Heart left ventricle (tissue), 16 donors: Measurements from ENCODE around the gene LSM8. TPM values are rescaled to one million over a fixed set of nuclear protein-coding genes. Genes with fewer than 3 reads are reported as not detected.

Experiments
- ATAC-seq, 4 donors: fragments of 200-7000 bp; cut with Tn5 transposase; one replicate each; pipeline ENCODE4 v1.9.1; 2020 to 2022; ENCODE audit warnings: moderate library complexity in 4 of 4, mild to moderate bottlenecking in 3 of 4, moderate number of reproducible peaks in 1 of 4
- DNase-seq, 5 donors: peaks; one replicate each; pipeline ENCODE4 v3.0.0-alpha.2; 2020
- H3K27ac ChIP-seq, 12 donors: fragments of 200-600 bp; sonication (generic) in 4 of 12; one replicate each; pipeline versions ENCODE4 v1.5.0 to v1.8.0; 2016 to 2022; ENCODE audit warnings: mild to moderate bottlenecking in 2 of 12
- H3K27me3 ChIP-seq, 9 donors: fragments of 200-600 bp; sonication (generic) in 2 of 9; one replicate each; pipeline versions ENCODE4 v1.5.1 to v1.8.0; 2016 to 2022; ENCODE audit warnings: mild to moderate bottlenecking in 3 of 9
- H3K36me3 ChIP-seq, 9 donors: fragments of 200-600 bp; sonication (generic) in 2 of 9; one replicate each; pipeline versions ENCODE4 v1.5.0 to v1.8.0; 2018 to 2022; ENCODE audit warnings: mild to moderate bottlenecking in 2 of 9
- H3K4me1 ChIP-seq, 12 donors: fragments of 200-600 bp; sonication (generic) in 4 of 12; one replicate each; pipeline versions ENCODE4 v1.5.0 to v1.8.0; 2016 to 2022; ENCODE audit warnings: mild to moderate bottlenecking in 3 of 12
- H3K4me3 ChIP-seq, 12 donors: fragments of 200-600 bp; sonication (generic) in 4 of 12; one replicate each; pipeline versions ENCODE4 v1.5.0 to v1.8.0; 2017 to 2022; ENCODE audit warnings: mild to moderate bottlenecking in 9 of 12, moderate library complexity in 4 of 12
- H3K9me3 ChIP-seq, 12 donors: fragments of 200-600 bp; sonication (generic) in 4 of 12; one replicate each; pipeline versions ENCODE4 v1.5.0 to v1.8.0; 2016 to 2022; ENCODE audit warnings: mild to moderate bottlenecking in 1 of 12
- CTCF ChIP-seq, 12 donors: fragments of 200-600 bp; sonication (generic) in 4 of 12; IDR thresholded peaks; one replicate each; pipeline versions ENCODE4 v1.5.0 to v1.8.0; 2018 to 2022; ENCODE audit warnings: antibody characterized with exemption in 12 of 12, mild to moderate bottlenecking in 5 of 12
- POLR2A ChIP-seq, 2 donors: fragments of 450-650 bp; IDR thresholded peaks; one replicate each; pipeline ENCODE4 v1.6.1; 2017; ENCODE audit warnings: antibody characterized with exemption in 2 of 2, mild to moderate bottlenecking in 2 of 2, moderate library complexity in 2 of 2
- WGBS, 4 donors: extraction: QIAGEN DNeasy Blood & Tissue Kit in 2 of 4; methylation state at CpG; one replicate each; pipeline versions ENCODE4 v1.1.5 to v1.1.7; 2013 to 2018; 5-methylcytosine and 5-hydroxymethylcytosine counted together
- intact Hi-C, 10 donors: fragments of 100-400 bp; cut with DNase I; formaldehyde crosslinking; loops; one replicate each; pipeline versions ENCODE4 v1.11.1 to v1.14.2; 2022
- polyA plus RNA-seq, 2 donors: library from polyadenylated mRNA; stranded (reverse); fragments of 200-250 nt; gene quantifications; one replicate each; pipeline ENCODE4 v1.2.3, GENCODE V29; 2013
- total RNA-seq, 9 donors: library from RNA; depleted of rRNA in 2 of 9; stranded (reverse); fragments of >200 nt in 2 of 9; fragmentation: NEBNext Ultra II Directional in 3 of 9; extraction: Animal tissue kit (Norgen Biotek cat#: 25700) in 3 of 9; gene quantifications; one replicate each; pipeline versions ENCODE4 v1.1.0 to v1.2.4, GENCODE V29; 2016 to 2023
- donor health status: ischemic (EF 13 %, LVEDD 7.1; RV severe dilation, severe dysfunction).
- donor health status: healthy with polysubstance abuse.
- donor health status: DM: no; HTN: yes; CAD: no.
- donor health status: DM: no; HTN: no; CAD: no.
- donor health status: ischemic (EF 25% LVEDD 6.9; RV normal size, moderate dysfunction).
- donor health status: ischemic (EF 25% LVEDD 5.7; RV mildly dilated, moderate dysfunction).
- donor health status: healthy.
- donor health status: DM: yes; HTN: yes; CAD: no.
- donor health status: ischemic (EF 35%, LVEDD 5.7; RV mildly dilated, moderate dysfunction).
- donor health status: nonischemic (EF 11% LVEDD 7.7; RV severe dilation, severe dysfunction).
- donor health status: DM: yes; HTN: yes; CAD: no.
- donor health status: PGD.
- donor health status: ischemic (EF 29% LVEDD 5.4; RV normal size, mild dysfunction).
- donor health status: nonischemic (EF 23%, LVEDD 6.1; RV moderate dilation, normal function).

LSM8 gene
- total and polyA plus RNA-seq, 11 donors, result 13.1 to 23.2 (median 17.2) TPM

GRCh38 chr7:118148930-118149329, 35.0 kb upstream of the LSM8 start:
- peaks cover 0 to 4% (median 0%) of the 10 kb centered on the region in 9 donors for H3K27me3 ChIP-seq
- H3K4me3 ChIP-seq, result no peak overlapping the region
- H3K36me3 ChIP-seq, result no peaks in the 10 kb centered on the region
- H3K27ac ChIP-seq, result no peak overlapping the region
- WGBS, 4 donors, result 39 to 65% (median 52%) methylated on average over 2 of the region's 2 CpGs
- no peak for DNase-seq
- no peaks in the 10 kb centered on the region for H3K9me3 ChIP-seq
- peak in 2 of 4 donors; percentile 26 to 29 for ATAC-seq
- TF ChIP-seq POLR2A (IDR thresholded peaks at IDR 0.05), result no peak
- TF ChIP-seq CTCF (IDR thresholded peaks at IDR 0.05), result no peak
- intact Hi-C loops, result no loop called here
- H3K4me1 ChIP-seq, result peaks cover 0 to 9% (median 0%) of the 10 kb centered on the region in 12 donors

- intact Hi-C loops, result no loop called here
- no peaks in the 10 kb centered on the region for H3K9me3 ChIP-seq
- ATAC-seq (no peak), DNase-seq (no peak)
- peaks cover 0 to 9% (median 0%) of the 10 kb centered on the region in 12 donors for H3K4me1 ChIP-seq
- no peak for TF ChIP-seq CTCF (IDR thresholded peaks at IDR 0.05)
- TF ChIP-seq POLR2A (IDR thresholded peaks at IDR 0.05), result no peak
- WGBS, 4 donors, result 79 to 90% (median 87%) methylated on average over 2 of the region's 2 CpGs
- peaks cover 0 to 4% (median 0%) of the 10 kb centered on the region in 9 donors for H3K27me3 ChIP-seq
- H3K27ac ChIP-seq, result no peak overlapping the region
- H3K4me3 ChIP-seq, result no peak overlapping the region
- no peaks in the 10 kb centered on the region for H3K36me3 ChIP-seq
Observed at GRCh38 chr7:118149394-118149793, 34.6 kb upstream of the LSM8 start.

GRCh38 chr7:118151671-118152070, 32.3 kb upstream of the LSM8 start:
- DNase-seq (no peak), ATAC-seq (no peak)
- Histone ChIP-seq H3K4me3 (no peak overlapping the region), H3K4me1 (peaks cover 0 to 9% (median 0%) of the 10 kb centered on the region in 12 donors), H3K36me3 (no peaks in the 10 kb centered on the region), H3K9me3 (no peaks in the 10 kb centered on the region), H3K27ac (no peak overlapping the region), H3K27me3 (peaks cover 0 to 4% (median 0%) of the 10 kb centered on the region in 9 donors)
- no peak for TF ChIP-seq POLR2A (IDR thresholded peaks at IDR 0.05)
- no peak for TF ChIP-seq CTCF (IDR thresholded peaks at IDR 0.05)
- intact Hi-C loops, result loop anchor here in 3 of 10 donors (5.0 to 10.0 kb wide), 3 partner anchors 63 to 404 kb away; no protein-coding TSS in a partner anchor
- 75 to 85% (median 80%) methylated on average over 2 of the region's 2 CpGs for WGBS, 4 donors

GRCh38 chr7:118152149-118152548, 31.8 kb upstream of the LSM8 start:
- no peaks in the 10 kb centered on the region for H3K36me3 ChIP-seq
- no peak for ATAC-seq
- H3K27me3 ChIP-seq, result peaks cover 0 to 4% (median 0%) of the 10 kb centered on the region in 9 donors
- TF ChIP-seq POLR2A (IDR thresholded peaks at IDR 0.05) (no peak), CTCF (IDR thresholded peaks at IDR 0.05) (no peak)
- H3K4me3 ChIP-seq, result no peak overlapping the region
- H3K4me1 ChIP-seq, result peaks cover 0 to 9% (median 0%) of the 10 kb centered on the region in 12 donors
- no peak overlapping the region for H3K27ac ChIP-seq
- DNase-seq, result no peak
- intact Hi-C loops, result loop anchor here in 3 of 10 donors (5.0 to 10.0 kb wide), 3 partner anchors 63 to 405 kb away; no protein-coding TSS in a partner anchor
- no peaks in the 10 kb centered on the region for H3K9me3 ChIP-seq
- 48 to 65% (median 64%) methylated on average over 1 of the region's 1 CpG for WGBS, 4 donors
